Inferior parietal cortex (tissue), 1 donor: ENCODE data around the gene CLPX.
A peak's percentile ranks its signal among the peaks of the same experiment; 100 is the strongest.
"Not testable (repeated sequence)": the region's sequence is repeated elsewhere in the genome, so short reads cannot be mapped to it uniquely, and the experiment has no call there.

Experiments used
- DNase-seq: peaks from one replicate; pipeline ENCODE4 v3.0.0-alpha.2; 2016; ENCODE audit errors: extremely low spot score

The CLPX gene

GRCh38 chr15:65206750-65207149 is 21.6 kb upstream of the CLPX start:
- no peak for DNase-seq

- DNase-seq, result no peak
Measured at GRCh38 chr15:65204931-65205660, 20.0 kb upstream of the CLPX start.

GRCh38 chr15:65204236-65204930 is 19.2 kb upstream of the CLPX start:
- DNase-seq, result no peak

GRCh38 chr15:65201918-65202317 is 16.8 kb upstream of the CLPX start:
- no peak for DNase-seq

GRCh38 chr15:65198571-65198970 is 13.4 kb upstream of the CLPX start:
- DNase-seq, result no peak

- no peak for DNase-seq
Measured at GRCh38 chr15:65197337-65197645, 12.1 kb upstream of the CLPX start.

- no peak for DNase-seq
Measured at GRCh38 chr15:65196637-65197336, 11.6 kb upstream of the CLPX start.

GRCh38 chr15:65195548-65195923 is 10.4 kb upstream of the CLPX start:
- DNase-seq, result no peak

- no peak for DNase-seq
Measured at GRCh38 chr15:65194826-65195547, 9.8 kb upstream of the CLPX start.

- DNase-seq, result no peak
Measured at GRCh38 chr15:65192016-65192415, 6.9 kb upstream of the CLPX start.

GRCh38 chr15:65189102-65189740 is 4.1 kb upstream of the CLPX start:
- peak; percentile 66 for DNase-seq

GRCh38 chr15:65188472-65188871 is 3.3 kb upstream of the CLPX start:
- DNase-seq, result not testable (repeated sequence)

- DNase-seq, result no peak
Measured at GRCh38 chr15:65184305-65184867, 756 bp downstream of the CLPX start.

GRCh38 chr15:65183865-65184159 is 1.3 kb downstream of the CLPX start:
- DNase-seq, result no peak

- no peak for DNase-seq
Measured at GRCh38 chr15:65182538-65182937, 2.6 kb downstream of the CLPX start.

GRCh38 chr15:65181582-65182353 is 3.4 kb downstream of the CLPX start:
- not testable (repeated sequence) for DNase-seq

GRCh38 chr15:65180167-65180566 is 5.0 kb downstream of the CLPX start:
- no peak for DNase-seq

GRCh38 chr15:65177901-65178300 is 7.2 kb downstream of the CLPX start:
- no peak for DNase-seq

- DNase-seq, result no peak
Measured at GRCh38 chr15:65176056-65176455, 9.1 kb downstream of the CLPX start.

- DNase-seq, result no peak
Measured at GRCh38 chr15:65175511-65175910, 9.6 kb downstream of the CLPX start.

- DNase-seq, result no peak
Measured at GRCh38 chr15:65174509-65174908, 10.6 kb downstream of the CLPX start.
